SU-DHL-6 (cell line): ENCODE data around the gene RALB.

Source experiments
- EZH2phosphoT487 ChIP-seq: fragments of 200-600 bp; sonication (generic), shearing (Covaris generic); conservative IDR thresholded peaks from 2 replicates; pipeline ENCODE4 v1.6.1; 2018; ENCODE audit warnings: mild to moderate bottlenecking, antibody characterized with exemption, low read length, moderate library complexity, mixed read lengths
- TF ChIP-seq, protein P1 (sequence below): fragments of 200-600 bp; sonication (generic); IDR thresholded peaks from one replicate; pipeline ENCODE4 v1.5.1; 2017; ENCODE audit warnings: antibody characterized with exemption, mild to moderate bottlenecking, low read length, moderate library complexity; ENCODE audit not compliant: insufficient read depth, poor library complexity, severe bottlenecking

DNA sequence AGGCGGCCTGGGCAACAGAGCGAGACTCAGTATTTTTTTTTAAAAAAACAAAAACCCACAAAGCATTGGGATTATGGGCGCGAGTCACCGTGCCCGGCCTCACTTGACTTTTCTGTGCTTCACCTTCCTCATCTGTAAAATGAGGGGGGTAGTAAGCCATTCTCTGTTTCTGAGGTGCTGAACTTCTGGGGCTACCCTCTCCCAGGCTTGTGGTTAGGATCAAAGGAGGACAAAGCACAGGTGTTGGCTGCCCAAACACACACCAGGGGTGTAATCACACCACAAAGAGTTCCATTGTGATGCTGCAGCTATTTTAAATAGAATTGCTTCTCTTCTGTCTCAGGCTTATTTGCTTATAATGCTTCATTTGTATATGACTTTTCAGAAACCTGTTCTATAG is 57.5 kb downstream of the RALB start:
- TF ChIP-seq, protein P1, sequence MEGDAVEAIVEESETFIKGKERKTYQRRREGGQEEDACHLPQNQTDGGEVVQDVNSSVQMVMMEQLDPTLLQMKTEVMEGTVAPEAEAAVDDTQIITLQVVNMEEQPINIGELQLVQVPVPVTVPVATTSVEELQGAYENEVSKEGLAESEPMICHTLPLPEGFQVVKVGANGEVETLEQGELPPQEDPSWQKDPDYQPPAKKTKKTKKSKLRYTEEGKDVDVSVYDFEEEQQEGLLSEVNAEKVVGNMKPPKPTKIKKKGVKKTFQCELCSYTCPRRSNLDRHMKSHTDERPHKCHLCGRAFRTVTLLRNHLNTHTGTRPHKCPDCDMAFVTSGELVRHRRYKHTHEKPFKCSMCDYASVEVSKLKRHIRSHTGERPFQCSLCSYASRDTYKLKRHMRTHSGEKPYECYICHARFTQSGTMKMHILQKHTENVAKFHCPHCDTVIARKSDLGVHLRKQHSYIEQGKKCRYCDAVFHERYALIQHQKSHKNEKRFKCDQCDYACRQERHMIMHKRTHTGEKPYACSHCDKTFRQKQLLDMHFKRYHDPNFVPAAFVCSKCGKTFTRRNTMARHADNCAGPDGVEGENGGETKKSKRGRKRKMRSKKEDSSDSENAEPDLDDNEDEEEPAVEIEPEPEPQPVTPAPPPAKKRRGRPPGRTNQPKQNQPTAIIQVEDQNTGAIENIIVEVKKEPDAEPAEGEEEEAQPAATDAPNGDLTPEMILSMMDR, result no peak
- TF ChIP-seq EZH2phosphoT487, result no peak
